ENCODE data around the gene PBX3. TPM values are rescaled to one million over a fixed set of nuclear protein-coding genes. Genes with fewer than 3 reads are reported as not detected.

The PBX3 gene
- total RNA-seq (2022; extraction: Qiagen RNA extraction; ENCODE audit: low read depth): 10.8 to 13.8 TPM (median 12.9 TPM) in 5 replicates

GRCh38 chr9:125747053-125747764 is at the start of gene PBX3:
PBX3 (plus strand) TSS chr9:125747373.

GRCh38 chr9:125706651-125707471 is 40.3 kb upstream of the PBX3 start, which contains the start of gene MAPKAP1:
MAPKAP1 (minus strand) TSS chr9:125707208; CDS start chr9:125672574, 34,634 bp downstream.

Other genes starting within 250 kb of the PBX3 start
- 49.8 to 87.6 TPM (median 78.6 TPM) in 5 replicates for gene MAPKAP1, start 40.2 kb upstream of the PBX3 start, total RNA-seq (2022; extraction: Qiagen RNA extraction; ENCODE audit: low read depth)